NCI-H82 treated with DMSO at 0.1 percent for 48 hours (cell line): ENCODE measurements around the gene TPSG1.
"Not testable (repeated sequence)": the region's sequence is repeated elsewhere in the genome, so short reads cannot be mapped to it uniquely, and the experiment has no call there.

Source experiments
- DNase-seq: peaks from one replicate; lab custom pipeline; 2025; ENCODE audit not compliant: unreplicated experiment; lab: John Stamatoyannopoulos, UW

Gene TPSG1

DNA sequence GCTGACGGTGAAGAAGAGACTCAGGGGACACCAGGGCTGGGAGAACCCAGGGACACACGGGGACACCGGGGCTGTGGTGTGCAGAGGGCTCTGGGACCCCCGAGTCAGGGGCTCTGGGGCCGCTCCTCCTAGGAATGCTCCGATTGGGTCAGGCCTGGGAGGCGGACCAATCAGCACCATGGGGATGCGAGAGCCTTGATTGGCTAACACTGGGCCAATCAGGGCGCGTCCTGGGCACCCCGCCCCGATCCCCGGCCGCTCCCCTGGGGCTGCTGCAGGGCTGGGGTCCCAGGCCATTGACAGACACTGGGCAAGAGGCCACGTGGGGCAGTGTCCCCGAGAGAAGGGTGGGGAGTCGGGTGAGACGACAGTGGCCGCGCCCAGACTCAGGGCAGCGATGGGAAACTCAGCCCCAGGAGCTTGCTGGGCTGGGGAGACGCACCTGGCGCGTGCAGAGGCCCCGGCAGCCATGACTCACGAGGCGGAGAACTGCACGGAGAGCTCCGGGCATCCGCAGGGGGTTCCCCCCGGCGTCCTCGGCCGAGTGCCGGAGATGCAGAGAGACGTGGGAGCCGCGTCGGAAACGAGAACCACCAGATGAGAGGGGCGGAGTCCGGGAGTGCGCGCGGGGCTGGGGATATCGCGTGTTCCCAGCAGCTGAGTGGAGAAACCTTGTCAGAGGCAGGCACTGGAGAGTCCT lies 7.1 kb upstream of the TPSG1 start:
- DNase-seq = not testable (repeated sequence)

DNA sequence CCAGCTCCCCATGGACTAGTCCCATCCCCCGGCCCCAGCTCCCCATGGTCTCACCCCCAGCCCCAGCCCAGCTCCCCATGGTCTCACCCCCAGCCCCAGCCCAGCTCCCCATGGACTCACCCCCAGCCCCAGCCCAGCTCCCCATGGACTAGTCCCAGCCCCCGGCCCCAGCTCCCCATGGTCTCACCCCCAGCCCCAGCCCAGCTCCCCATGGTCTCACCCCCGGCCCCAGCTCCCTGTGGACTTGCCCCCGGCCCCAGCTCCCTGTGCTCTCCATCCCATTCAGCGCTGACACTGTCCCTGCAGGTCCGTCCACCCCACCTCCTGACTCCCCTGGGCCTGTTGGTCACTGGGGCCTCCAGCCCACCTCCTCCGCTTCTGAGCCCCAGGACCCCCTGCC lies 6.2 kb upstream of the TPSG1 start:
- not testable (repeated sequence) for DNase-seq

DNA sequence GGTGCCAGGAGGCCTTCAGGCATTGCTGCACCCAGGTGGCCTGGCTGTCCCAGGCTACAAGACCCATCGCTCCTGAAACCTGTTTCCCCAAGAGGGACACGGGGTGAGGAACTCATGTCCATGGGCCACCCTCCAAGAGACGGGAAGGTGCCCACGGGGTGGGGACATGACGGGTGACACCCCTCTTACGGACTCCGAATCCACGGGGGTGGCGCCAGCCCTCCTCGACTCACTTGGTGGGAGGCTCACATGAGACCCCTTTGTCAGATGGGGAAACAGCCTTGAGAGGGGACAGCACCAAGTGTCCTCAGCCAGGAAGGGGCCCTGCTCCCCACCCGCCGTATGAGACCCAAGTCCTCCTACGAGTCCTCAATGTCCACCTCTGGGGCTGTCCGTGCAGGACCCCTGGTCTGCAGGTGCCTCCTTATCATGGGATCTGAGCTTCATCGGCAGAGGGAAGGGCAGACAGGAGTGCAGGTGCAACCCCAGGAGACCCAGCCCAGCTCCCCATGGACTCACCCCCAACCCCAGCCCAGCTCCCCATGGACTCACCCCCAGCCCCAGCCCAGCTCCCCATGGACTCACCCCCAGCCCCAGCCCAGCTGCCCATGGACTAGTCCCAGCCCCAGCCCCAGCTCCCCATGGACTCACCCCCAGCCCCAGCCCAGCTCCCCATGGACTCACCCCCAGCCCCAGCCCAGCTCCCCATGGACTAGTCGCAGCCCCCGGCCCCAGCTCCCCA lies 5.6 kb upstream of the TPSG1 start:
- DNase-seq = not testable (repeated sequence)

DNA sequence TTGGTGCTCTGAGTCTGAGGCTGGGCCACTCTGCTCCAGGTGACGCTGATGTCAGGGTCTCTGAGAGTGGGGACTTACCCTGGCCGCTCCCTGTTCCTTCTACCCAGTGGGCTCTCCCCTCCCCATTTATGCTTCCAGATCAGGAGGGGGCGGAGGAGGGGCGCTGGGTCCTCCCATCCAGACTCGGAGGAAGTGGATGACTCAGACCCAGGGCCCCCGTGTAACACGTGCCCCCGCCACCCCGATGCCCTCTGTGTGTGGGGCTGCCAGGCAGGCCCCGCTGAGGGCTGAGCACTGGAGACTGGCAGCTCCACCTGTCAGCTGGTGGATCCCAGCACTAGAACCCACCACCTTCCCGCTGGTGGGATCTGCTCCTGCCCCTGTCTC lies 5.0 kb upstream of the TPSG1 start, which contains the start of gene TPSB2:
TPSB2 (minus strand) TSS at position 101 of the 387 bp plus-strand sequence. CDS start 233 bp downstream, outside the sequence.
- DNase-seq = not testable (repeated sequence)

DNA sequence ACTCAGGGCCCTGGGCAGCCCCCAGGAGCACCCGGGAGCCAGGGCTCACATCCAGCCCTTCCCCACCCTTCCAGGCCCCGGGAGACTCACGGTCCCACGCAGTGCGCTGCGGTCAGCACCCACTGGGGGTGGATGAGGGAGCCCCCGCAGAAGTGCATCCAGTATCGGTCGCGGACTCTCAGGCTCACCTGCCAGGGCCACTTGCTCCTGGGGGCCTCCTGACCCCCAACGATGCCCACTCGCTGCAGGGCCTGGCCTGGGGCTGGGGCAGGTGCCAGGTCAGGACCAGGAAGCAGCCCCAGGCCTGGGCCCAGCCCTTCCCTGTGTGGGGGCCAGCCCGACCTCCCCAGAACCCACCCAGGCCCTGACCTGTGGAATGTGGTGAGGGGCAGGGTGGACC lies 4.4 kb upstream of the TPSG1 start:
- not testable (repeated sequence) for DNase-seq

DNA sequence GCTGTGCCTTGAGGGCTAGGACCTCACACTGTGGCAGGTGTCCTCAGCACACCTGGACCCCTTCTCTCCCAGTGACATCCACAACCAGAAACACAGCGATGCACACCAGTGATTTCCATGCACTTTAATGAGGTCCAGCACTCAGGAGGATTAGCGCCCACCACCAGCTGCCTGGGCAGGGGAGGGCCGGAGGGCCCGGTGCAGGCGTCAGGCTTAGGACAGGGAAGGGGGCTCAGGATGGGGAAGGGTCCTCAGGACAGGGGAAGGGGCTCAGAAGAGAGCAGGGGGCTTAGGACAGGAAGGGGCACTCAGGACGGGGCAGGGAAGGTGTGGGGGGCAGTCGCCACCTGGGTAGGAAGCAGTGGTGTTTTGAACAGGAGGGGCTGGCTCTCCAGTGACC lies 3.2 kb upstream of the TPSG1 start:
- not testable (repeated sequence) for DNase-seq

DNA sequence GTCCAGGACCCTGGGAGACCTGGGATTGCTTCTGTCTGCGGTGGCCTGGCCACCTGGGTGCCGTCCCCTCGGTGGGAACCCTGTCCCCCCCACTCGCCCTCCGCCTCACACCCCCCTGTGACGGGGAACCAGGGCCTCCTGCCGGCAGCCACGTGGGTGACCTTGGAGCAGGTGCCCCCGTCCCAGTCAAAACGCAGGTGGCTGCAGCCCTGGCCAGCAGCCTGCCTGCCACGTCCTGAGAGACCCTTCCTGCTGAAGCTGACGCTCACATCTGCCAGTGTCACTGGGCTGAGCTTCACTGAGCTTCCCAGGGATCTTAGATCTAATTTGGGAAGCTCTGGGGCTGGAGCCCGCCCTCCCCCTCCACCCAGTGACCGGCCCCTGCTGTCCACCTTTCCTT lies 1.6 kb upstream of the TPSG1 start:
- not testable (repeated sequence) for DNase-seq

DNA sequence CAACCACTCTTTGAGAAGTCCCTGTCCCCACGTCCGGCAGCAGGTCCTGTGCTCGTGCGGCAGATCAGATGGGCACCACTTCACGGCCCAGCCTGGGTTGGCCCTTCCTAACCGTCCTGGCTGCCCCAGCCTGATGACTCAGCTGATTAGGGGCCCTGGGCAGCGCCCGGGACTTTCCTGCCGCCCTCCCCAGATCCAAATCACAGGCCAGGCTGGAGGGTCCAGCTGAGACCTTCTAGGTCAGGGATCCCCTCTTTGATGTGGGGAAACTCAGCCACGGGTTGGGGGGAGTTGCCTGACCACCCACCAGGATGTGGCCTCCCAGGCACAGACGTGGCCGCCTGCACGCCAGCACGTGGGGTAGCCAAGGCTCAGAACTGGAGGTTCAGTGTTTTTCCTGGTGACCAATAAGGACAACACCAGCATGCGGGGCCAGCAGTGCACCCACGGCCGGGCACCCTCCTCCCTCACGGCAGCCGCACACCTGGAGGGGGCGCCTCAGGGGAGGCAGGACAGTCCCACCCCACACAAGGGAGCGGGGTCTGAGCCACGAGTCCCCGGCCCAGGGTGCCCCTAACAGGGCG lies 752 bp upstream of the TPSG1 start:
- DNase-seq = not testable (repeated sequence)

DNA sequence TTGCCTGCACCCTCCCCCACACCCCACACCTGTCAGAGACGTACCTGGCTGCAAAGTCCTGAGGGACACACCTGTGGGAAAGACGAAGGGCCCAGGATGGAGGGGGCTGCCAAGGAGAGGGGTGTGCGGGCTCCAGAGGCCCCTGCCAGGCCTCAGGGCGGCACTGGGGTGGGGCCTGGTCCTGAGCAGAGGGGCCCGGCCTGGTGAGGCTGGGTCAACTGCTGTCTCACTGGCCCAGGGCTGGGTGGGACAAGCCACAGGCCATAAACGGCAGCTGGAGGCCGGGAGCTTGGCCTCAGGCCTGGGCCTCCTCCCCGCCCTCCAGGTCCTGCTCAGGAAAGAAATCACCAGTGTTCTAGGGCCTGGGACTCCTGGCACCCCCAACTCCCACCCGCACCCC lies 510 bp downstream of the TPSG1 start:
- DNase-seq = no peak

DNA sequence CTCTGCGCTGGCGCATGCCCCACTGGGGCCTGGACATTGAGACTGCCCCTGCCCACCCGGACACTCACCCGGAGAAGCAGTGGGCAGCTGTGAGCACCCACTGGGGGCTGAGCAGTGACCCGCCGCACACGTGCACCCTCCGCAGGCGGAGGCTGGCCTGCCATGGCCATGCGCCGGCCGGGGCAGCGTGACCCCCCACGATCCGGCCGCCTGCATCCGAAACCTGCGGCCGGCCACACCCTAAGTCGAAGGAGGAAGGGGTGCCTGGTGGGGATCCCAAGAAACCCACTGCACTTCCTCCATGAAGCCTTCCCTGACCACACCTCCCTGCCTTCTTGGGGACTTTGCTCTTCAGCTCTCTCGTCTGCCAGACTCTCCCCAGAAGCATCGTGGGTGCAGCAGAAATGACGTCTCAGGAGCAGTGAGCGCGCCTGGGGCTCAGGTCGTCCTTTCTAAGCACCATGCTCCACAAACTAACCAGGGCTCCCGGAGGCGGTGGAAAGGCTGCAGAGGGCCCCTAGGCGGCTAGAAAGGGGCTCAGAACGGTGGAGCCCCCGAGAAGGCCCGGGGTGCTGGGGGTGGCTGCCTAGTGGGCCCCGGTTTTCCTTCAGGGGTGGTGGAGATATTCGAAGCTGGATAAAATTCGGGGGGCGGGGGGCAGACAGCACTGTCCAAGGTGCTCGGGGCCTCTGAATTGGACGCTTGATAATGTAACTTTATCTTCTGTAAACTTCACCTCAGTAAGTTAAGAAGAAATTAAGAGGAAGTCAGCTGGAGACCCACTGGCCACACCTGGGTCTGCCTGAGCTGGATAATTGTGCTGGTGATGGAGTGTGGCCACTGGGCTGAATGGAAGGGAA lies 1.5 kb downstream of the TPSG1 start:
- DNase-seq = no peak

DNA sequence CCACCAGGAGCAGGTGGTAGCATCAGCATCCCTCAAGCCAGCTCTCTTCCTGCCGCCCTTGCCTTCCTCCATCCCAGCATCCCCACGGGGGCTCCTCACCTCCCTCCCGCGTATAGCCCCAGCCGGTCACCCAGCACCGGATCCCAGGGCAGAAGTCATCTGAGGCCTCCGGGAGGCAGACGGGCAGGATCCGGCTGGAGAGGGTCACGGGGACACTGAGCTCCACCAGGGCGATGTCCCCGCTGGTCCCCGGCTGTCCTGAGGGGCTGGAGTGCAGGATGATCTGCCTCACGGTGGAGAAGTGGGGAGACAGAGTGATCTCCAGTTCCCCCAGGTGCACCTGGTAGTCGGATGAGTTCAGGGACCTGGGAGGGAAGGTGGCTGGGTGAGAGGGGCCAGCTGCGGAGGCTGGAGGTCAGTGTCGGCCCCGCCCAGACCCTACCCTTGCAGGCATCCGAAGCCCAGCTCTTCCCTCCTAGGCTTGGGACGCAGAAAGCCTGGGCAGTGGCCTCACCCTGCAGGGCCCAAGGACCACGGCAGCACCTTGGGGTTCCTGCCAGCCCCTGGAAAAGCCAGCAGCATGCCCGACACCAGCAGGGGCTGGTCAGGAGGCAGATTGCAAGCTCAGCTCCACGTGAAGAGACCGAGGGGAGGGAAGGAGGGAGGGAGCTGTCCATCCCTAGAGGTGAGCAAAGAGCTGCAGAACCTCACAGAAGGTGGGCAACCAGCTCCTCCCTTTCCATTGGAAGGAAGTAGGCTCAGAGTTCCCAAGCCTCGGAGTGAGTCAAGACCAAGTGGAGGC lies 2.3 kb downstream of the TPSG1 start:
- no peak for DNase-seq

DNA sequence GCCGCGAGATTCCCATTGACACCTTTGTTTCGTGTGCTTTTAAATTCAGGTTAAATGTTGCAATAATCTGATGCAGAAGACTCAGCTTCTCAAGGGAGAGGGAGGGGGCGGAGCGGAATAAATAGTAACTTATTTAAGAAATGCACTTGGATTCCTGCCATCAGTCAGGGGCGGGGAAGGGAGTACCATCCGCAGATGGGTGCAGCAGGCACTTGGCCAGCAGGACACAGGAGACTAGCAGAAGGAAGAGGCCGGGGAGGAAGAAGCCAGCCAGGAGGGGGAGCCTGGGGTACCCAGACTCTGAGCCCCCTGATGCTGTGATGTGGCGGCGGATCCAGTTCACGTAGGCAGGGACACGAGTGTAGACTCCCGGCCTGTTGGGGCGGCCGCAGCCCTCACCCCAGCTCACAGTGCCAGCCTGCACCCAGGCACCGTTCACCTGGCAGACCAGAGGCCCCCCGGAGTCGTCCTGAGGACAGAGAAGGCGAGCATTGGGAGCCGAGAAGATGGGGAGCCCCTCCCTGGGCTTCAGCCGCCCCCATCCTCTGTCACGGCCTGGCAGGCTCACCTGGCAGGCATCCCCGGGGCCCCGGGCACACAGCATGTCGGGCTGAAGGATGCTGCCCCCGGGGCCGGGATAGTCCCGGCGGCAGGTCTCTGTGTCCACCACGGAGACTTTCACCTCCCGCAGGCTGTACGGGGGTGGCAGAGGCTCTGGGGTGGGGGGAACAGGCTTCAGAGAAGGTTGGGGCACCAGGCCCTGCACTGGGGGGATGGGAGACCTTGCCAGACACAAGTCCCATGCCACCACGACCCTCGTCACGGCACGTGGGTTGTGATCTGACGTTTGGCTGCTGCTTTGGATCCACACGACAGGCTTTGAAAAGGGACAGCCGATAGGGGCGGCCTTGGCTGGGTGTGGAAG lies 3.2 kb downstream of the TPSG1 start:
- DNase-seq = no peak

DNA sequence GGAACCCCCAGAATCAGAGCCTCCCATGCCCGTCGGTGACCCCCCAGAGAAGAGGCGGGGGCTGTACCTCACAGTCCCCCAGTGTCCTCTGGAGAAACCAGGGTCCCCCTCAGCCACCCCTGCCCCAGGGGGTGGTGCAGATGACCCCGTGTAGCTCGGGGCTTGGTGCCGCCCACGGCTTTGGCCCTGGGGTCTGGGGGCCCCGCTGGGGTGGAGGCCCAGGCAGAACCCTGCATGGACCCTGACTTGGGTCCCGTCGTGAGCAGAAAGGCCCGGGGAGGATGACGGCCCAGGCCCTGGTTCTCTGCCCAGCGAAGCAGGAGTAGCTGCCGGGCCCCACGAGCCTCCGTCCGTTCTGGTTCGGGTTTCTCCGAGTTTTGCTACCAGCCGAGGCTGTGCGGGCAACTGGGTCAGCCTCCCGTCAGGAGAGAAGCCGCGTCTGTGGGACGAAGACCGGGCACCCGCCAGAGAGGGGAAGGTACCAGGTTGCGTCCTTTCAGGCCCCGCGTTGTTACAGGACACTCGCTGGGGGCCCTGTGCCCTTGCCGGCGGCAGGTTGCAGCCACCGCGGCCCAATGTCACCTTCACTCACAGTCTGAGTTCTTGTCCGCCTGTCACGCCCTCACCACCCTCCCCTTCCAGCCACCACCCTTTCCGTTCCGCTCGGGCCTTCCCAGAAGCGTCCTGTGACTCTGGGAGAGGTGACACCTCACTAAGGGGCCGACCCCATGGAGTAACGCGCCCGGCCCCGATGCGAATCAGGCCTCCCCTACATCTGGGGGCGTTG lies 4.0 kb downstream of the TPSG1 start:
- no peak for DNase-seq

DNA sequence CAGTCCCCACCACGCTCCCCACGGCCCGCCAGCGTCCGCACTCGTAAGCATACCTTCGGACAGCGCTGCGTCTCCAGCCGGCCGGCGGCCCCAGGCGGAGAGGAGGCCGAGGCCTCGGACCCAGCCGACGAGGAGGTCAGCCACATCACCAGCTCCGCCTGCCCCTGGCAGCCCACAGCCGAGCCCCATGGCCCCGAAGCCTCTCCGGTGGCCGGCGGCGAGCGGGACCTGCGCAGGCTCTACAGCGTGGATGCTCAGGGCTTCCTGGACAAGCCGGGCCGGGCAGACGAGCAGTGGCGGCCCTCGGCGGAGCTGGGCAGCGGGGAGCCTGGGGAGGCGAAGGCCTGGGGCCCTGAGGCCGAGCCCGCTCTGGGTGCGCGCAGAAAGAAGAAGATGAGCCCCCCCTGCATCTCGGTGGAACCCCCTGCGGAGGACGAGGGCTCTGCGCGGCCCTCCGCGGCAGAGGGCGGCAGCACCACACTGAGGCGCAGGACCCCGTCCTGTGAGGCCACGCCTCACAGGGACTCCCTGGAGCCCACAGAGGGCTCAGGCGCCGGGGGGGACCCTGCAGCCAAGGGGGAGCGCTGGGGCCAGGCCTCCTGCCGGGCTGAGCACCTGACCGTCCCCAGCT lies 4.9 kb downstream of the TPSG1 start:
- no peak for DNase-seq

DNA sequence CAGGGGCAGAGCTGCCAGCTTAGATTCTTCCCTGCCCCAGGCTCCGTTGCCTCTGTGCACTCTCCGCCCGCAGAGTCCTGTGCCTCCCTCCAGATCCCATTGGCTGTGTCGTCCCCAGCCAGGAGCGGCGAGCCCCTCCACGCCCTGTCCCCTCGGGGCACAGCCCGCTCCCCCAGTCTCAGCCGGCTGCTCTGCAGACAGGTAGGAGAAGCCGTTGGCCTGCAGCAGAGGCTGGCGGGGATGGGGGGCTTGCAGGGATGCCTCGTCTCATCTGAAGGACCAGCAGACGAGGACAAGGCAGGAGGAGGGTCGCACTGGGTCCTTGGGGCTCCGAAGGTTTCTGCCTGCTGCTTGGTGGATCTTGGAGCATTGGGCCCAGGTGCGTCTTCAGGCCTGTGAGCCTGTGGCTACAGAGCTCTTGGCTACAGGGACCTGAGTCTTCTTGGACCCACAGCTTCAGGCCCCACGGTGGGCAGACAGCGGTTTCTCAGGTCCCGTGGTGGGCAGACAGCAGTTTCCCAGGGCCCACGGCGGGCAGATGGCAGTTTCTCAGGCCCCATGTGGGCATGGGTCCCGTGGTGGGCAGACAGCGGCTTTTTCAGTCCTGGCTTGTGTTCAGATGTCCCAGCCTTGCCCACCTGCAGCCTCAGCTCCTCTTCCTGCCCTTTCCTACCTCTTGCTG lies 6.0 kb downstream of the TPSG1 start:
- DNase-seq = no peak

DNA sequence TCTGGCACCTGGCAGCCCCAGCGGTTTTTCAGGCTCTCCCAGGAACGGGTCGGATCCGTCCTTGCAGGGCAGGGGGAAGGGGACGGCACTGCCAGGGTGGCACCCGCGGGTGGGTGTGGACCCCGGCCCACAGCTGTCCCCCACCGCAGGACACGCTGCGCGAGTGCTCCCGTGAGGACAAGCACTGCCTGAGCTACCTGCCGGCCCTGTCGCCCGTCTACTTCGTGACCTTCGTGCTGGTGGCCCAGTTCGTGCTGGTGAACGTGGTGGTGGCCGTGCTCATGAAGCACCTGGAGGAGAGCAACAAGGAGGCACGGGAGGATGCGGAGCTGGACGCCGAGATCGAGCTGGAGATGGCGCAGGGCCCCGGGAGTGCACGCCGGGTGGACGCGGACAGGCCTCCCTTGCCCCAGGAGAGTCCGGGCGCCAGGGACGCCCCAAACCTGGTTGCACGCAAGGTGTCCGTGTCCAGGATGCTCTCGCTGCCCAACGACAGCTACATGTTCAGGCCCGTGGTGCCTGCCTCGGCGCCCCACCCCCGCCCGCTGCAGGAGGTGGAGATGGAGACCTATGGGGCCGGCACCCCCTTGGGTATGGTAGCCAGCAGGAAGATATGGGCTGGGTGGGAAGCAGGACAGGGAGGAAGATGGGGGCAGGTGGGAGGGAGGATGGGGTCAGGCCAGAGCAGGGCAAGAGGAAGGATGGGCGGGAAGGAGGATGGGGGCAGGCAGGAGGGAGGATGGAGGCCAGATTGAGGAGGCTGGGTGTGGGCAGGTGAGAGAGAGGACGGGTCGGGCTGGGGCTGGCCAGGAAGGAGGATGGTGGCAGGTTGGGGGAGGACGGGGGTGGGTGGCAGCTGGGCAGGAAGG lies 6.8 kb downstream of the TPSG1 start:
- no peak for DNase-seq

DNA sequence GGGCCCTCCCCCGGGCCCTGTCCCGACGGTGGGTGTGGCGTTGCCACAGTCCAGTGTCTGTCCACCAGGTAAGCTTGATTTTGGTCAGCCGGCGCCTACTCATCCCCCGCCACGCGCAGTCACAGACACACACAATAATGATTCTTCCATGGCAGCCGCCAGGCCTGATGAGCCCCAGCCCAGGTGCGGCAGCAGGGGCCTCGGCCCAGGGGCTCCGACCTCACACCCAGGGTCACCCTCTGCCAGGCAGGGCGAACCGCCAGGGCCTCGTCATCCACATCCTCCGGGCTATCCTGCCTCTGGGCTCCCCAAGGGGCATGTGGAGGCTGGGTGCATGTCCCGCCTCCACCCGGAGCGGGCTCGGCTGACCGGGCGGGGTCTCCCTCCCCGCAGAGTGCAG lies 7.5 kb downstream of the TPSG1 start:
- DNase-seq = no peak
